HG02870 (cell line): ENCODE measurements around the gene PHGDH.
"Not testable (repeated sequence)": the region's sequence is repeated elsewhere in the genome, so short reads cannot be mapped to it uniquely, and the experiment has no call there.

Source experiments
- ATAC-seq: cut with Tn5 transposase; IDR thresholded peaks from one replicate; pipeline ENCODE4 v1.9.1; 2021; ENCODE audit warnings: mild to moderate bottlenecking, moderate library complexity; ENCODE audit not compliant: unreplicated experiment

PHGDH gene

GRCh38 chr1:119697598-119697997 is 14.1 kb upstream of the PHGDH start:
- ATAC-seq: no peak

- no peak for ATAC-seq
These were observed 11.4 kb upstream of the PHGDH start for GRCh38 chr1:119700326-119700725.

- no peak for ATAC-seq
These were observed 10.1 kb upstream of the PHGDH start for GRCh38 chr1:119701659-119702058.

GRCh38 chr1:119702384-119702783 is 9.3 kb upstream of the PHGDH start:
- ATAC-seq: no peak

GRCh38 chr1:119703666-119704450 is 7.9 kb upstream of the PHGDH start:
- ATAC-seq: no peak

GRCh38 chr1:119706599-119706998 is 5.1 kb upstream of the PHGDH start:
- not testable (repeated sequence) for ATAC-seq

GRCh38 chr1:119711356-119711803 is 354 bp upstream of the PHGDH start:
- ATAC-seq: not testable (repeated sequence)

- peak; percentile 16 for ATAC-seq
These were observed 756 bp downstream of the PHGDH start for GRCh38 chr1:119712342-119713038.

- no peak for ATAC-seq
These were observed 1.5 kb downstream of the PHGDH start for GRCh38 chr1:119713039-119713748.

GRCh38 chr1:119713749-119714456 is 2.2 kb downstream of the PHGDH start:
- no peak for ATAC-seq

- no peak for ATAC-seq
These were observed 2.8 kb downstream of the PHGDH start for GRCh38 chr1:119714583-119714982.

GRCh38 chr1:119715542-119715941 is 3.8 kb downstream of the PHGDH start:
- no peak for ATAC-seq

- ATAC-seq: no peak
These were observed 6.7 kb downstream of the PHGDH start for GRCh38 chr1:119718409-119718808.

- ATAC-seq: no peak
These were observed 7.2 kb downstream of the PHGDH start for GRCh38 chr1:119718972-119719371.

- no peak for ATAC-seq
These were observed 9.2 kb downstream of the PHGDH start for GRCh38 chr1:119720866-119721440.

GRCh38 chr1:119721896-119722295 is 10.2 kb downstream of the PHGDH start:
- ATAC-seq: no peak

- ATAC-seq: no peak
These were observed 13.0 kb downstream of the PHGDH start for GRCh38 chr1:119724611-119725218.

GRCh38 chr1:119725626-119726025 is 13.9 kb downstream of the PHGDH start:
- ATAC-seq: no peak

GRCh38 chr1:119727991-119728390 is 16.3 kb downstream of the PHGDH start:
- no peak for ATAC-seq

GRCh38 chr1:119729044-119729443 is 17.3 kb downstream of the PHGDH start:
- ATAC-seq: no peak
